Central memory CD8-positive, alpha-beta T cell (primary cell): ENCODE data around the gene GOLT1B.
"Not testable (repeated sequence)": the region's sequence is repeated elsewhere in the genome, so short reads cannot be mapped to it uniquely, and the experiment has no call there.

Source experiments
- ATAC-seq: fragments of 150-1000 bp; cut with Tn5 transposase; replicated peaks from 2 replicates; pipeline ENCODE4 v1.10.0; 2022; ENCODE audit warnings: mild to moderate bottlenecking, moderate FRiP score, moderate number of reproducible peaks; ENCODE audit not compliant: poor library complexity, severe bottlenecking; ENCODE audit errors: extremely low read depth
- DNase-seq, 2 donors: peaks; one replicate each; pipeline ENCODE4 v3.0.0; 2021; ENCODE audit warnings: low spot score in 2 of 2
- H3K27ac Mint-ChIP-seq: one replicate; pipeline ENCODE4 v1.8.0; 2022; ENCODE audit warnings: low read depth, mild to moderate bottlenecking, moderate library complexity, mixed read lengths
- H3K27me3 Mint-ChIP-seq: one replicate; pipeline ENCODE4 v1.8.0; 2022; ENCODE audit warnings: mixed read lengths
- H3K36me3 Mint-ChIP-seq: one replicate; pipeline ENCODE4 v1.8.0; 2022; ENCODE audit warnings: mild to moderate bottlenecking, moderate library complexity, mixed read lengths; ENCODE audit not compliant: insufficient read depth
- H3K4me1 Mint-ChIP-seq: one replicate; pipeline ENCODE4 v1.8.0; 2022; ENCODE audit warnings: mixed read lengths
- H3K4me3 Mint-ChIP-seq: one replicate; pipeline ENCODE4 v1.8.0; 2022; ENCODE audit warnings: mild to moderate bottlenecking, moderate library complexity, mixed read lengths
- H3K9me3 Mint-ChIP-seq: one replicate; pipeline ENCODE4 v1.8.0; 2022; ENCODE audit warnings: mixed read lengths

Gene GOLT1B, protein sequence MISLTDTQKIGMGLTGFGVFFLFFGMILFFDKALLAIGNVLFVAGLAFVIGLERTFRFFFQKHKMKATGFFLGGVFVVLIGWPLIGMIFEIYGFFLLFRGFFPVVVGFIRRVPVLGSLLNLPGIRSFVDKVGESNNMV

DNA sequence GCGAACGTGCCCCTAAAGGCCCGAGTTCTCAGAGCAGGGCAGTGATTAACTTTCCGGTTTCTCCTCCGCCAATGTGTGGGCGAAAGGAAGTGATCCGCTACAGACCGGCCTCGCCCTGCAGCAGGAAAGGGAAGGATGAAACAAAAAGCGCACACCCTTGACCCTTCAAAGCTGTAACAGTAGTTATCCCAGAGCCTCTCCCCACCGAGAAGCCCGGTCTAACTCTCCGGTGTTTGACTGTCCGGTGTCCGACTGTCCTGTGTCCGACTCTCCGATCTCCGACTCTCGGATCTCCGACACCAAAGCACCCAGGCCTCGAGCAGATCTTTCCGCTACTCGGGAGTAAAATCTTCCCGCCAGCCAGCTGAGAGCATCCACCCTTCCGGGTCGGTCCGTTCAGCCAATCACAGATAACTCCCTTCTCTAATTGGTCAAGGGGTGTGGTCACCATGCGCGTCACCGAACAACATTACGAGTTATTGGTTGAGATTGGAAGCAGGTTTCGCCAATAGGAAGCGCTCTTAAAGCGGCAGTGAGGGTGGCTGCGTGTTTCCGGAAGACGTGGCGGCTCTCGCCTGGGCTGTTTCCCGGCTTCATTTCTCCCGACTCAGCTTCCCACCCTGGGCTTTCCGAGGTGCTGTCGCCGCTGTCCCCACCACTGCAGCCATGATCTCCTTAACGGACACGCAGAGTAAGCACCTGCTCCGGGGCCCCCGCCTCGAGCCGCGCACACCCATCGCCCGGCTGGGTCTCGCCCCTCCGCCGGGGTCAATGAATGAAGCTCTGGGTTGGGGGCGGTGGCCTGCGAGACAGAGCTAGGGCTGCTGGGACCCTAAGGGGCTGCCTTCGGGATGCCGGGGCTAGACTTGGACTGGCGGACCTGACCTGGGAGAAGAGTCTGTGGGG, at the start of gene GOLT1B, which contains the start of gene RECQL:
Gene GOLT1B (plus strand): TSS at position 532 of the 906 bp plus-strand sequence. CDS start 135 bp downstream, at position 667.
Gene RECQL (minus strand): TSS at position 378 of the 906 bp plus-strand sequence. CDS start 2,065 bp downstream, outside the sequence.
- Mint-ChIP-seq H3K4me1 (peaks cover 40% of the 10 kb centered on the region), H3K27me3 (no peaks in the 10 kb centered on the region), H3K4me3 (no peak within 1 kb of the TSS), H3K27ac (no peak within 1 kb of the TSS), H3K36me3 (peaks cover 21% of the 10 kb centered on the region), H3K9me3 (no peaks in the 10 kb centered on the region)
- ATAC-seq, result peak; percentile 98
- DNase-seq, result peak; percentile 77 to 88

GRCh38 chr12:21453312-21453852, 48.2 kb upstream of the GOLT1B start:
- Mint-ChIP-seq H3K36me3 (peaks cover 34% of the 10 kb centered on the region), H3K27ac (peak overlapping the region; percentile 98), H3K4me1 (peaks cover 40% of the 10 kb centered on the region), H3K9me3 (no peaks in the 10 kb centered on the region), H3K27me3 (no peaks in the 10 kb centered on the region), H3K4me3 (peak overlapping the region; percentile 67)
- DNase-seq (no peak), ATAC-seq (peak; percentile 39)

- H3K27ac Mint-ChIP-seq, result peak overlapping the region; percentile 91
- DNase-seq, result peak in 1 of 2 donors; percentile 30
Measured at GRCh38 chr12:21456291-21456780, 45.3 kb upstream of the GOLT1B start.

DNA sequence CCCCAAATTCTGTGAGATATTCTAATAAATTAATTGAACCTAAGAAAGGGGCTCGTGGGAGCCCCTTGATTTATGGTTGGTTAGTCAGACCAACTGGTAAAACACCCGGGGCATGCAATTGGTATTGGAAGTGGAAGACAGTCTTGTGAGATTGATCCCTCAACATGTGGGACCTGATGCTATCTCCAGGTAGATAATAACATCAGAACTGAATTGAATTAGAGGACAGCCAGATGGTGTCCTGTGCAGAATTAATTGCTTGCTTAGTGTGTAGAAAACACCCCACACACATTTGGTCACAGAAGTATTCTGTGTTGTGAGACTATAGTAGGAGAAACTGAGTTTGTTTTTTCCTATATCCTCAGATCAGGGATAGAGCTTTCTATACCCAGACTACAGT, 42.1 kb upstream of the GOLT1B start:
- H3K4me1 Mint-ChIP-seq, result peaks cover 36% of the 10 kb centered on the region
- DNase-seq, result no peak
- H3K36me3 Mint-ChIP-seq, result peaks cover 48% of the 10 kb centered on the region
- H3K9me3 Mint-ChIP-seq, result no peaks in the 10 kb centered on the region
- no peak for ATAC-seq
- no peak overlapping the region for H3K4me3 Mint-ChIP-seq
- peak overlapping the region; percentile 44 for H3K27ac Mint-ChIP-seq
- H3K27me3 Mint-ChIP-seq, result no peaks in the 10 kb centered on the region

More at GRCh38 chr12:21456291-21456780, 45.3 kb upstream of the GOLT1B start:
- Mint-ChIP-seq H3K36me3 (peaks cover 30% of the 10 kb centered on the region), H3K4me3 (peak overlapping the region; percentile 54), H3K9me3 (no peaks in the 10 kb centered on the region), H3K27me3 (no peaks in the 10 kb centered on the region), H3K4me1 (peaks cover 51% of the 10 kb centered on the region)
- ATAC-seq, result peak; percentile 82

GRCh38 chr12:21467334-21467733, 34.3 kb upstream of the GOLT1B start:
- H3K36me3 Mint-ChIP-seq, result peaks cover 57% of the 10 kb centered on the region

DNA sequence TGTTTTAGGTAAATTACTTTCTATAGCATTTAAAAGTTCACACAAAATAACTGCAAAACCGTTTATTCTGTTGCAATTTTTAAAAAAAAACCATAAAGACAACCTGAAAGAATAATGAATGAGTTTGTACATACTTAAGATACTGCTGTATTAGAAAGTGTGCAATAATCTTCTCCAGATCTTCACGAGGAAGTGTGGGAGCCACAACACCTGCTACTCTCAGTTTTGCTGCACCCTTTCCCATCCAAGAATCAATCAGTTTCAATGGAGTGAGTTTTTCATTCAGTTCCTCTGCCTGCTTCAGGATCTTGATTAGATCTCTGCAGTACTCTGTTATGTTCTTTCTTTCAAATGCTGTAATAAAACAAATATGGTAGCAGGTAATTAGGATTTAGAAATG, 30.3 kb upstream of the GOLT1B start:
- no peaks in the 10 kb centered on the region for H3K27me3 Mint-ChIP-seq
- ATAC-seq, result no peak
- no peak overlapping the region for H3K27ac Mint-ChIP-seq
- DNase-seq, result no peak
- no peak overlapping the region for H3K4me3 Mint-ChIP-seq
- no peaks in the 10 kb centered on the region for H3K9me3 Mint-ChIP-seq
- H3K4me1 Mint-ChIP-seq, result peaks cover 8% of the 10 kb centered on the region
- H3K36me3 Mint-ChIP-seq, result peaks cover 48% of the 10 kb centered on the region

More at GRCh38 chr12:21467334-21467733, 34.3 kb upstream of the GOLT1B start:
- not testable (repeated sequence) for H3K27me3 Mint-ChIP-seq, H3K4me3 Mint-ChIP-seq, DNase-seq, H3K27ac Mint-ChIP-seq, H3K4me1 Mint-ChIP-seq, H3K9me3 Mint-ChIP-seq, ATAC-seq

GRCh38 chr12:21472197-21472823, 29.3 kb upstream of the GOLT1B start:
- Mint-ChIP-seq H3K9me3 (no peaks in the 10 kb centered on the region), H3K4me3 (no peak overlapping the region), H3K27me3 (no peaks in the 10 kb centered on the region), H3K4me1 (peaks cover 6% of the 10 kb centered on the region), H3K36me3 (peaks cover 51% of the 10 kb centered on the region), H3K27ac (no peak overlapping the region)
- ATAC-seq, result no peak
- no peak for DNase-seq

DNA sequence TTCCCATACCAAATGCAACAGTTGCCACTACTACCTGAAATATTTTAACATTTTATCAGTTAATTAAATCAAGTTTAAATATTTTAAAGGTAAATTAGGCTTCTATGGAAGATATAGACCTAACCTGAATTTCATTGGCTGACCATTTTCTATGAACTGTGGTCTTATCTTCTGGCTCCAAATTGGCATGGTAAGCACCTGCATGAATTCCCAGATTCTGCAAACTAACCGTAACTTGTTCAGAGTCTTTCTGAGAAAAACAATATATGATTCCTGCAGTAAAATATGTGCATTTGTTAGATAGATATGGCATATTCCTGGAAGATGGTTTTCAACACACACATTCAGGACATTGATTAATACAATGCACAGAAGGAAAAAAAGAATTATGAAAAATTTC, 26.0 kb upstream of the GOLT1B start:
- ATAC-seq, result no peak
- Mint-ChIP-seq H3K36me3 (peaks cover 31% of the 10 kb centered on the region), H3K27ac (no peak overlapping the region), H3K4me3 (no peak overlapping the region), H3K27me3 (no peaks in the 10 kb centered on the region), H3K4me1 (peaks cover 6% of the 10 kb centered on the region), H3K9me3 (no peaks in the 10 kb centered on the region)
- DNase-seq, result no peak

DNA sequence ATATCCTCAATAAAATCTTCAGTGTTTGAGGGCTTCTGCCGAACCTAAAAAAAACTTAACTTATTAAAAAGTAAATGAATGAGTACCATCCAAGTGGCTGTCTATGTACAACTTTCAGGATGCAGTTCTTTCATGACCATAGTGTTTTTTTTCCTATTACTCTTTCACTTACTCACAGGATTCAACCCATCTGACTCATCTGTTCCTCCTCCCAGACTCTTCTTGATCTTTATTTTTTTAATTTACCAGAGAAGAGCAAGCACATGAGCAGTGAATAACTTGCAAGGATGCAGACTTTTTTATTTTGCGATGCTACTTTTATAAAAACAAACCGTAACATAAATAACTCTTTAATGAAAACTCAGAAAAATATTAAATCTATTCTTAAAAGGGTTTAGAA, 24.6 kb upstream of the GOLT1B start:
- ATAC-seq (no peak), DNase-seq (no peak)
- H3K4me3 Mint-ChIP-seq, result no peak overlapping the region
- H3K27me3 Mint-ChIP-seq, result no peaks in the 10 kb centered on the region
- no peaks in the 10 kb centered on the region for H3K9me3 Mint-ChIP-seq
- H3K4me1 Mint-ChIP-seq, result peaks cover 6% of the 10 kb centered on the region
- peaks cover 25% of the 10 kb centered on the region for H3K36me3 Mint-ChIP-seq
- H3K27ac Mint-ChIP-seq, result no peak overlapping the region

- ATAC-seq, result no peak
- Mint-ChIP-seq H3K36me3 (peaks cover 21% of the 10 kb centered on the region), H3K9me3 (no peaks in the 10 kb centered on the region), H3K27ac (no peak overlapping the region), H3K27me3 (no peaks in the 10 kb centered on the region), H3K4me3 (no peak overlapping the region), H3K4me1 (peaks cover 6% of the 10 kb centered on the region)
- DNase-seq, result no peak
Measured at GRCh38 chr12:21478756-21479455, 22.7 kb upstream of the GOLT1B start.

GRCh38 chr12:21483531-21483930, 18.1 kb upstream of the GOLT1B start:
- H3K4me1 Mint-ChIP-seq, result peaks cover 19% of the 10 kb centered on the region
- DNase-seq (no peak), ATAC-seq (no peak)
- no peak overlapping the region for H3K27ac Mint-ChIP-seq
- H3K36me3 Mint-ChIP-seq, result peaks cover 8% of the 10 kb centered on the region
- no peaks in the 10 kb centered on the region for H3K27me3 Mint-ChIP-seq
- no peaks in the 10 kb centered on the region for H3K9me3 Mint-ChIP-seq
- H3K4me3 Mint-ChIP-seq, result no peak overlapping the region

DNA sequence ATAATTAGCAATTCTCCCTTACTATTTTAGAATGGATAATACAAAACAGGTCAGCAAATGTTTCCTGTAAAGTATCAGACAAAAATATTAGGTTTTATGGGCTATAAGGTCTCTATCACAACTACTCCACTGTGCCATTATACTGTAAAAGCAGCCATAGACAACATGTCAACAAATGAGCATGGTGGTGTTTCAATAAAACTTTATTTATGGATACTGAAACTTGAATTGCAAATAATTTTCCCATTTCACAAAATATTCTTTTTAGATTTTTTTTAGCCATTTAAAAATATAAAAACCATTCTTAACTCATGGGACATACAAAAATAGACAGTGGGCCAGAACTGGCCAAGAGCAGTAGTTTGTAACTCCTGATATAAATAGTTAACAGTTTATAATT, 15.6 kb upstream of the GOLT1B start:
- Mint-ChIP-seq H3K4me1 (peaks cover 29% of the 10 kb centered on the region), H3K9me3 (no peaks in the 10 kb centered on the region), H3K27ac (no peak overlapping the region), H3K27me3 (no peaks in the 10 kb centered on the region), H3K4me3 (no peak overlapping the region), H3K36me3 (peaks cover 21% of the 10 kb centered on the region)
- DNase-seq, result no peak
- no peak for ATAC-seq
